Naive thymus-derived CD4-positive, alpha-beta T cell (primary cell): ENCODE results near the gene CNPPD1. TPM values are rescaled to one million over a fixed set of nuclear protein-coding genes. Genes with fewer than 3 reads are reported as not detected.

ENCODE experiments used
- ATAC-seq: fragments of 150-1000 bp; cut with Tn5 transposase; 2 replicates; pipeline ENCODE4 v1.10.0; 2021; ENCODE audit warnings: mild to moderate bottlenecking, moderate library complexity
- CTCF ChIA-PET: fragments of 350-600 bp; sonication (Branson Sonifier 250); formaldehyde crosslinking; loops from one replicate; lab custom pipeline; 2021; ENCODE audit warnings: antibody characterized with exemption; lab: Charles Lee
- POLR2A ChIA-PET: fragments of 350-600 bp; sonication (Branson Sonifier 250); formaldehyde crosslinking; loops from one replicate; lab custom pipeline; 2021; ENCODE audit warnings: antibody characterized with exemption, inconsistent platforms; lab: Charles Lee
- DNase-seq, 9 donors: peaks; one replicate each; pipeline versions ENCODE4 v3.0.0 to v3.0.0-alpha.2; 2020 to 2022; ENCODE audit warnings: mixed read lengths in 1 of 9
- H3K27ac ChIP-seq: one replicate; pipeline ENCODE4 v1.7.0; 2013; ENCODE audit warnings: mild to moderate bottlenecking, low read depth, low read length, moderate library complexity
- H3K27me3 ChIP-seq, 2 donors: one replicate each; pipeline ENCODE4 v1.7.0; 2013; ENCODE audit warnings: low read length in 2 of 2, mild to moderate bottlenecking in 2 of 2, moderate library complexity in 2 of 2; ENCODE audit not compliant: control insufficient read depth in 2 of 2, insufficient read depth in 2 of 2
- H3K36me3 ChIP-seq, 3 experiments: 1 replicate in 2 of 3; 2 replicates in 1 of 3; pipeline ENCODE4 v1.7.0; 2013; ENCODE audit warnings: low read length in 3 of 3, mild to moderate bottlenecking in 3 of 3, moderate library complexity in 1 of 3; ENCODE audit not compliant: insufficient read depth in 3 of 3, control insufficient read depth in 2 of 3
- H3K4me1 ChIP-seq, 2 donors: one replicate each; pipeline ENCODE4 v1.7.0; 2013; ENCODE audit warnings: low read length in 2 of 2, mild to moderate bottlenecking in 2 of 2, moderate library complexity in 1 of 2; ENCODE audit not compliant: control insufficient read depth in 2 of 2, insufficient read depth in 2 of 2
- H3K4me3 ChIP-seq: 2 replicates; pipeline ENCODE4 v1.7.0; 2013; ENCODE audit warnings: mild to moderate bottlenecking, low read length
- H3K9me3 ChIP-seq, 3 experiments: 1 replicate in 2 of 3; 2 replicates in 1 of 3; pipeline ENCODE4 v1.7.0; 2013; ENCODE audit warnings: low read length in 3 of 3; ENCODE audit not compliant: control insufficient read depth in 2 of 3
- H3K27ac Mint-ChIP-seq, 9 donors: one replicate each; pipeline ENCODE4 v1.8.0; 2020 to 2022; ENCODE audit warnings: mixed read lengths in 9 of 9, mild to moderate bottlenecking in 8 of 9, moderate library complexity in 5 of 9, inconsistent platforms in 2 of 9
- H3K27me3 Mint-ChIP-seq, 5 donors: one replicate each; pipeline ENCODE4 v1.8.0; 2021 to 2022; ENCODE audit warnings: mixed read lengths in 5 of 5, mild to moderate bottlenecking in 1 of 5
- H3K36me3 Mint-ChIP-seq, 5 donors: one replicate each; pipeline ENCODE4 v1.8.0; 2020 to 2022; ENCODE audit warnings: mixed read lengths in 5 of 5, mild to moderate bottlenecking in 3 of 5, inconsistent platforms in 1 of 5
- H3K4me1 Mint-ChIP-seq, 7 donors: one replicate each; pipeline ENCODE4 v1.8.0; 2020 to 2022; ENCODE audit warnings: mixed read lengths in 7 of 7, mild to moderate bottlenecking in 3 of 7, inconsistent platforms in 1 of 7
- H3K4me3 Mint-ChIP-seq, 10 donors: one replicate each; pipeline ENCODE4 v1.8.0; 2020 to 2022; ENCODE audit warnings: mild to moderate bottlenecking in 10 of 10, mixed read lengths in 10 of 10, moderate library complexity in 6 of 10, inconsistent platforms in 2 of 10
- H3K9me3 Mint-ChIP-seq, 11 donors: one replicate each; pipeline ENCODE4 v1.8.0; 2020 to 2022; ENCODE audit warnings: mixed read lengths in 11 of 11, mild to moderate bottlenecking in 4 of 11, inconsistent platforms in 1 of 11, moderate library complexity in 1 of 11
- intact Hi-C, 2 donors: fragments of 100-400 bp; cut with micrococcal nuclease; formaldehyde crosslinking; loops; one replicate each; pipeline ENCODE4 v1.15.1; 2023
- polyA plus RNA-seq, 2 donors: library from polyadenylated mRNA; unstranded; fragments of 300-500 nt; fragmentation: Illumina TruSeq; gene quantifications; one replicate each; pipeline ENCODE4 v1.2.3, GENCODE V29; 2021
- total RNA-seq, 6 experiments: library from RNA in 5 of 6; stranded (reverse) in 5 of 6; gene quantifications; 1 replicate in 5 of 6; 2 replicates in 1 of 6; pipeline ENCODE4 v1.2.3 and lab custom pipeline; 2021 to 2026

CNPPD1 gene
- total and polyA plus RNA-seq, 7 experiments from 2014 or later, result 48.2 to 77.6 (median 64.5) TPM

DNA sequence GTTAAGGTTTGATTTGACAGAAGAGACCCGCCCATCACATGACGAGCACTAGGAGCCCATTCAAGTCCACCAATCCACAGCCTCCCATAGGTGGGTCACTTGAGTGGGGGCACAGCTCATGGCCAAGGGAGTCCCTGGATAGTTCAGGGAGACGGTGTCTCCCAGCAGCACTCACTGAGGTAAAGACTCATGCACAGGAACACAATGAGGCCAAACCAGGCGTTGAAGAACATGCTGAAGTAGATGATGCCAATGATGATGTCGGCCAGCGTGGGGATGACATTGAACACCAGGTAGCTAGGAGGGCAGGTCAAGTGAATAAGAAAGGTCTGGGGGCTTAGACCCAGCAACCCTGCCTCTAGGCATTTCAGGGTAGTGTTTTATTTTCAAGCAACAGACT lies 38.1 kb upstream of the CNPPD1 start:
- no peak overlapping the region for H3K4me3 ChIP-seq
- ATAC-seq (no peak), DNase-seq (no peak)
- no peaks in the 10 kb centered on the region for H3K9me3 ChIP-seq
- no peak overlapping the region for H3K27ac ChIP-seq
- peaks cover 0 to 16% (median 2%) of the 10 kb centered on the region in 3 experiments for H3K36me3 ChIP-seq
- intact Hi-C loops, result no loop called here
- peak overlapping the region in 1 of 9 donors; percentile 26 for H3K27ac Mint-ChIP-seq
- H3K9me3 Mint-ChIP-seq, result no peaks in the 10 kb centered on the region
- peak overlapping the region in 1 of 10 donors; percentile 17 for H3K4me3 Mint-ChIP-seq
- CTCF ChIA-PET, result interaction anchor here (1.8 to 5.0 kb wide), 2 partner anchors 41 to 57 kb away, joined by 5 to 54 read pairs; partner anchors contain the start of gene NHEJ1
- peaks cover 20 to 23% of the 10 kb centered on the region in 2 donors for H3K4me1 ChIP-seq
- H3K27me3 ChIP-seq, result no peaks in the 10 kb centered on the region
- H3K27me3 Mint-ChIP-seq, result no peaks in the 10 kb centered on the region
- POLR2A ChIA-PET, result interaction anchor here (0.9 to 17.4 kb wide), 5 partner anchors 9 to 55 kb away, joined by 3 to 343 read pairs (median 4); partner anchors contain the start of genes ATG9A, CNPPD1, NHEJ1 and SLC23A3
- H3K4me1 Mint-ChIP-seq, result peaks cover 6 to 45% (median 36%) of the 10 kb centered on the region in 7 donors
- H3K36me3 Mint-ChIP-seq, result peaks cover 0 to 11% (median 4%) of the 10 kb centered on the region in 5 donors

GRCh38 chr2:219214141-219214540 lies 37.4 kb upstream of the CNPPD1 start:
- no peak overlapping the region for H3K4me3 ChIP-seq
- peaks cover 6 to 43% (median 34%) of the 10 kb centered on the region in 7 donors for H3K4me1 Mint-ChIP-seq

DNA sequence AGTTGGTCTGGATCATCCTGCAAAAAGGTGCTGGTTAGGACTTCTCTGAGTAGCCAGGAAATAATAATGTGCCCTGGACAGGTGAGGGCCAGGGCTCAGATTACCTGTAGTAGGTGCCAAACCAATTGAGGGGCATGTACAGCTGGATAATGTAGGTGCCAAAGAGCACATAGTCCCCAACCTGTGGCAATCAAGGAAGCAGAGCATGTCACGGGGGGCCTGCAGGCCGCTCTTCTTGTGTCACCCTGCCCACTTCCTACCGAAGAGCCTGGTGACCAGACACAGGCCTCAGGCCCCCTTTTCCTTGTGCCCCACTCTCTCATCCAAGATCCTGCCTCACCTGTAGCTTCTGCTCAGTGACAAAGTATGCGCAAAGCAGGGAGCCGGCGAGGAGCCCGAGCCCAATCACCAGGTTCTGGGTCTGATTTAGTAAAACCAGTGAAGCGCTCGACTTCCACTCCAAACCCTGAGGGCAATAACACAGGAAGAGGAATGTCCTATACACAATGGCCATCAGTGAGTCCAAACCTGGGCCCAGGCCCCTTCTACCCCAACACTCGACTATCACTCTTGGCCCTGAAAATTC lies 36.9 kb upstream of the CNPPD1 start:
- H3K27me3 Mint-ChIP-seq, result no peaks in the 10 kb centered on the region
- ChIA-PET POLR2A (interaction anchor here (1.1 to 17.4 kb wide), 5 partner anchors 16 to 55 kb away, joined by 3 to 343 read pairs (median 4); partner anchors contain the start of genes ANKZF1, ATG9A, CNPPD1 and NHEJ1), CTCF (interaction anchor here (0.6 to 5.0 kb wide), 6 partner anchors 38 to 202 kb away, joined by 3 to 54 read pairs (median 16); partner anchors contain the start of genes CNPPD1, NHEJ1 and SLC23A3)
- intact Hi-C loops, result no loop called here
- Histone ChIP-seq H3K27ac (no peak overlapping the region), H3K27me3 (no peaks in the 10 kb centered on the region), H3K4me1 (peaks cover 16% of the 10 kb centered on the region in 2 donors), H3K36me3 (peaks cover 5 to 21% (median 11%) of the 10 kb centered on the region in 3 experiments), H3K4me3 (no peak overlapping the region), H3K9me3 (no peaks in the 10 kb centered on the region)
- H3K27ac Mint-ChIP-seq, result peak overlapping the region in 1 of 9 donors; percentile 74
- H3K4me1 Mint-ChIP-seq, result peaks cover 7 to 45% (median 36%) of the 10 kb centered on the region in 7 donors
- DNase-seq (no peak), ATAC-seq (no peak)
- H3K9me3 Mint-ChIP-seq, result no peaks in the 10 kb centered on the region
- H3K36me3 Mint-ChIP-seq, result peaks cover 0 to 18% (median 4%) of the 10 kb centered on the region in 5 donors
- H3K4me3 Mint-ChIP-seq, result no peak overlapping the region

More at GRCh38 chr2:219214141-219214540, 37.4 kb upstream of the CNPPD1 start:
- Mint-ChIP-seq H3K4me3 (no peak overlapping the region), H3K36me3 (peaks cover 0 to 13% (median 4%) of the 10 kb centered on the region in 5 donors), H3K27me3 (no peaks in the 10 kb centered on the region), H3K9me3 (no peaks in the 10 kb centered on the region), H3K27ac (no peak overlapping the region)
- DNase-seq, result no peak
- Histone ChIP-seq H3K27me3 (no peaks in the 10 kb centered on the region), H3K9me3 (no peaks in the 10 kb centered on the region), H3K27ac (no peak overlapping the region), H3K36me3 (peaks cover 0 to 15% (median 5%) of the 10 kb centered on the region in 3 experiments), H3K4me1 (peaks cover 16 to 17% of the 10 kb centered on the region in 2 donors)
- no peak for ATAC-seq
- ChIA-PET CTCF (interaction anchor here (0.6 to 5.0 kb wide), 3 partner anchors 41 to 202 kb away, joined by 3 to 54 read pairs (median 5); partner anchors contain the start of gene NHEJ1), POLR2A (interaction anchor here (0.9 to 17.4 kb wide), 4 partner anchors 8 to 54 kb away, joined by 3 to 343 read pairs (median 4); partner anchors contain the start of genes ATG9A, CNPPD1, NHEJ1 and SLC23A3)
- intact Hi-C loops, result no loop called here

GRCh38 chr2:219213026-219213415 lies 36.3 kb upstream of the CNPPD1 start:
- H3K36me3 Mint-ChIP-seq, result peaks cover 0 to 23% (median 4%) of the 10 kb centered on the region in 5 donors

GRCh38 chr2:219210886-219211362 lies 34.2 kb upstream of the CNPPD1 start:
- no peak for ATAC-seq
- Mint-ChIP-seq H3K4me3 (peak overlapping the region in 6 of 10 donors; percentile 57 to 74 (median 64)), H3K27ac (peak overlapping the region; percentile 86 to 96 (median 94)), H3K4me1 (peaks cover 15 to 51% (median 46%) of the 10 kb centered on the region in 7 donors), H3K36me3 (peaks cover 0 to 22% (median 4%) of the 10 kb centered on the region in 5 donors), H3K9me3 (peaks cover 0 to 5% (median 0%) of the 10 kb centered on the region in 11 donors), H3K27me3 (no peaks in the 10 kb centered on the region)
- Histone ChIP-seq H3K4me3 (peak overlapping the region; percentile 17), H3K9me3 (no peaks in the 10 kb centered on the region), H3K27me3 (no peaks in the 10 kb centered on the region), H3K4me1 (peaks cover 19 to 26% of the 10 kb centered on the region in 2 donors), H3K27ac (peak overlapping the region; percentile 70), H3K36me3 (peaks cover 9 to 33% (median 14%) of the 10 kb centered on the region in 3 experiments)
- ChIA-PET CTCF (interaction anchor here (0.8 to 5.0 kb wide), 14 partner anchors 16 to 216 kb away, joined by 3 to 54 read pairs (median 4); partner anchors contain the start of genes ATG9A, CNPPD1, NHEJ1 and SLC23A3), POLR2A (interaction anchor here (0.6 to 17.4 kb wide), 13 partner anchors 11 to 84 kb away, joined by 3 to 343 read pairs (median 7); partner anchors contain the start of genes ANKZF1, ATG9A, CNPPD1 and GLB1L)
- intact Hi-C loops, result loop anchor here (1.0 kb wide), 5 partner anchors 34 to 153 kb away; partner anchors contain the start of gene NHEJ1 (in 2 of the 2)
- DNase-seq, result peak in 1 of 9 donors; percentile 16

More at GRCh38 chr2:219213026-219213415, 36.3 kb upstream of the CNPPD1 start:
- no peak overlapping the region for H3K27ac Mint-ChIP-seq
- no peak for ATAC-seq
- no peaks in the 10 kb centered on the region for H3K27me3 ChIP-seq
- ChIA-PET CTCF (interaction anchor here (0.8 to 5.0 kb wide), 5 partner anchors 38 to 82 kb away, joined by 3 to 54 read pairs (median 29); partner anchors contain the start of genes CNPPD1, NHEJ1 and SLC23A3), POLR2A (interaction anchor here (1.1 to 17.4 kb wide), 5 partner anchors 17 to 54 kb away, joined by 3 to 343 read pairs (median 5); partner anchors contain the start of genes ANKZF1, ATG9A, CNPPD1 and SLC23A3)
- no peaks in the 10 kb centered on the region for H3K9me3 Mint-ChIP-seq
- H3K4me1 ChIP-seq, result peaks cover 15 to 17% of the 10 kb centered on the region in 2 donors
- no peak overlapping the region for H3K4me3 Mint-ChIP-seq
- peaks cover 12 to 50% (median 41%) of the 10 kb centered on the region in 7 donors for H3K4me1 Mint-ChIP-seq
- no peaks in the 10 kb centered on the region for H3K9me3 ChIP-seq
- peaks cover 9 to 26% (median 14%) of the 10 kb centered on the region in 3 experiments for H3K36me3 ChIP-seq
- no peak for DNase-seq
- no peak overlapping the region for H3K4me3 ChIP-seq
- no peaks in the 10 kb centered on the region for H3K27me3 Mint-ChIP-seq
- H3K27ac ChIP-seq, result no peak overlapping the region
- intact Hi-C loops, result no loop called here
